ENCODE data around the gene AKAP3.

GRCh38 chr12:4584896-4585295 lies 64.0 kb downstream of the AKAP3 start:
- TF ChIP-seq JUNB (IDR thresholded peaks at IDR 0.05; ENCODE audit: unreplicated experiment): no peak
- no peak for TF ChIP-seq CTCF (conservative IDR thresholded peaks at IDR 0.05; ENCODE audit: low read depth in 2 of 2)
- TF ChIP-seq ZNF331 (CRISPR knock-in tag; IDR thresholded peaks at IDR 0.05; ENCODE audit: low read depth): no peak
- no peak for TF ChIP-seq EZH2phosphoT487 (IDR thresholded peaks at IDR 0.05; ENCODE audit: unreplicated experiment)
- TF ChIP-seq EZH2 (IDR thresholded peaks at IDR 0.05; ENCODE audit: low read depth, unreplicated experiment): no peak
- TF ChIP-seq REST (IDR thresholded peaks at IDR 0.05; ENCODE audit: unreplicated experiment): no peak
- TF ChIP-seq CREB1 (CRISPR knock-in tag; IDR thresholded peaks at IDR 0.05; ENCODE audit: low read depth): no peak
- TF ChIP-seq POLR2AphosphoS5 (IDR thresholded peaks at IDR 0.05; ENCODE audit: low read depth): no peak
- no peak for TF ChIP-seq ZNF114 (CRISPR knock-in tag; IDR thresholded peaks at IDR 0.05)
